ENCODE measurements around the gene OR1F1. TPM values are rescaled to one million over a fixed set of nuclear protein-coding genes. Genes with fewer than 3 reads are reported as not detected.

Gene OR1F1
- total and polyA plus RNA-seq, 2 of the 8 experiments (the other 6 are each of a cell fraction or from before 2014, with no cell fraction given) = 0.52 to 1.2 TPM

DNA sequence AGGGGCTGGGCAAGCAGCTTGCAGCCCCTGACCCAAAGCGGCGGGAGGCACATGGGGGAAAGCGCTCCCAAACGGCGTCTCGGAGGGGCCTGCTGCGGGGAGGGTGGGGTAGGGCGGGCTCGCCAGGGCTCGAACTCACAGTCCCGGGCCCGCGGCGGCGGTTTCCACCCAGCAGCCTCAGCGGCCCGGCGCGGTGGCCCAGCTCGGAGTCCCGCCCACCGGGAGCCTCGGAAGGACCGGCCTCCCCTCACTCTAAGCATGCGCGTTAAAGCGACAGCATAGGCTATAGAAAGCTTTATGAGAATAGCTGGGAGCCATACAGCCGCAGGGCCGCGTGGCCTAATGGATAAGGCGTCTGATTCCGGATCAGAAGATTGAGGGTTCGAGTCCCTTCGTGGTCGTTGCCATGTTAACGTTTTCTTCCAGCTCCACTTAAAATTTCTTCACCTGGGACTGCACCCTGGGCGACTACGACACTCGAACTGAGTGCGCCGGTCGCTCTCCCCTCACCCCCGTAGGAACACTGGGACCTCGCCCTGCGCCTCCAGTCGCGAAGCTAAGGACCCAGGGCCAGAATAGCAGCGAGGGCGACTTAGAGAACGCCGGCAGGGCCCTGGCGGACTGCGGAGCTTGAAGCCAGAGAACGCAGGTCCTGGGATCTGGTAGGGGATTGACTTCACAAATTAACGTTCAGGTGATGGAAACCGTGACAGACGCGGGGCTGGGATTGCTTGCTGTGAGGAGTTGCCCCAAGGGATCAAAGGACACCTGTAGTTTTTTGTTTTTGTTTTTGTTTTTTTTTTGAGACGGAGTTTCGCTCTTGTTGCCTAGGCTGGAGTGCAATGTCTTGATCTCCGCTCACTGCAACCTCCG, 37.4 kb upstream of the OR1F1 start (continued):
- TF ChIP-seq RAD21 (IDR thresholded peaks at IDR 0.05 in 1 of 2, conservative IDR thresholded peaks at IDR 0.05 in 1 of 2; ENCODE audit: low read depth in 2 of 2, low read length in 2 of 2) = no peak
- TF ChIP-seq SP4 (IDR thresholded peaks at IDR 0.05; ENCODE audit: low read length) = no peak
- TF ChIP-seq, protein P1, sequence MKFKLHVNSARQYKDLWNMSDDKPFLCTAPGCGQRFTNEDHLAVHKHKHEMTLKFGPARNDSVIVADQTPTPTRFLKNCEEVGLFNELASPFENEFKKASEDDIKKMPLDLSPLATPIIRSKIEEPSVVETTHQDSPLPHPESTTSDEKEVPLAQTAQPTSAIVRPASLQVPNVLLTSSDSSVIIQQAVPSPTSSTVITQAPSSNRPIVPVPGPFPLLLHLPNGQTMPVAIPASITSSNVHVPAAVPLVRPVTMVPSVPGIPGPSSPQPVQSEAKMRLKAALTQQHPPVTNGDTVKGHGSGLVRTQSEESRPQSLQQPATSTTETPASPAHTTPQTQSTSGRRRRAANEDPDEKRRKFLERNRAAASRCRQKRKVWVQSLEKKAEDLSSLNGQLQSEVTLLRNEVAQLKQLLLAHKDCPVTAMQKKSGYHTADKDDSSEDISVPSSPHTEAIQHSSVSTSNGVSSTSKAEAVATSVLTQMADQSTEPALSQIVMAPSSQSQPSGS (IDR thresholded peaks at IDR 0.05; ENCODE audit: low read length) = peak; percentile 71; the same call in 1 of the 2 replicates
- TF ChIP-seq SIX5 (IDR thresholded peaks at IDR 0.05; ENCODE audit: low read depth, low read length) = no peak
- peak; percentile 79 for TF ChIP-seq CEBPB (IDR thresholded peaks at IDR 0.05; ENCODE audit: low read depth, low read length)
- TF ChIP-seq SP2 (IDR thresholded peaks at IDR 0.05; ENCODE audit: low read length) = no peak
- no peak for TF ChIP-seq BRCA1 (IDR thresholded peaks at IDR 0.05; ENCODE audit: low read depth, low read length)
- TF ChIP-seq, protein P2, sequence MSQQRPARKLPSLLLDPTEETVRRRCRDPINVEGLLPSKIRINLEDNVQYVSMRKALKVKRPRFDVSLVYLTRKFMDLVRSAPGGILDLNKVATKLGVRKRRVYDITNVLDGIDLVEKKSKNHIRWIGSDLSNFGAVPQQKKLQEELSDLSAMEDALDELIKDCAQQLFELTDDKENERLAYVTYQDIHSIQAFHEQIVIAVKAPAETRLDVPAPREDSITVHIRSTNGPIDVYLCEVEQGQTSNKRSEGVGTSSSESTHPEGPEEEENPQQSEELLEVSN (IDR thresholded peaks at IDR 0.05) = 0 out of 2 replicates have a peak, but pooled peaks have one; percentile 5
- peak; percentile 70 for TF ChIP-seq TAF7 (optimal IDR thresholded peaks at IDR 0.05; ENCODE audit: borderline replicate concordance, low read depth, low read length)
- 0 out of 2 replicates have a peak, but pooled peaks have one; percentile 9 for TF ChIP-seq YY1 (IDR thresholded peaks at IDR 0.05; ENCODE audit: low read depth, low read length)
- peak; percentile 100 for TF ChIP-seq TBP (IDR thresholded peaks at IDR 0.05; ENCODE audit: low read depth, low read length)
- 0 out of 4 replicates have a peak, but pooled peaks of 1 of the 2 experiments have one; percentile 10 for TF ChIP-seq HDAC2 (IDR thresholded peaks at IDR 0.05; ENCODE audit: borderline replicate concordance in 1 of 2, low read depth in 2 of 2, low read length in 2 of 2)
- TF ChIP-seq, protein P3, sequence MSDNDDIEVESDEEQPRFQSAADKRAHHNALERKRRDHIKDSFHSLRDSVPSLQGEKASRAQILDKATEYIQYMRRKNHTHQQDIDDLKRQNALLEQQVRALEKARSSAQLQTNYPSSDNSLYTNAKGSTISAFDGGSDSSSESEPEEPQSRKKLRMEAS (IDR thresholded peaks at IDR 0.05) = peak; percentile 48
- peak; percentile 40; the same call in 1 of the 2 replicates for TF ChIP-seq RBBP5 (IDR thresholded peaks at IDR 0.05; ENCODE audit: borderline replicate concordance, low read depth, low read length)
- TF ChIP-seq MAFK (IDR thresholded peaks at IDR 0.05; ENCODE audit: low read depth, low read length) = peak; percentile 83; the same call in 1 of the 2 replicates
- no peak for TF ChIP-seq CHD2 (IDR thresholded peaks at IDR 0.05; ENCODE audit: low read length)
- no peak for TF ChIP-seq GTF2F1 (IDR thresholded peaks at IDR 0.05; ENCODE audit: borderline replicate concordance, low read depth, low read length)
- no peak for TF ChIP-seq SRF (IDR thresholded peaks at IDR 0.05; ENCODE audit: low read depth, low read length)
- TF ChIP-seq CREB1 (IDR thresholded peaks at IDR 0.05) = peak; percentile 67; the same call in 1 of the 2 replicates
- no peak for TF ChIP-seq EP300 (IDR thresholded peaks at IDR 0.05; ENCODE audit: borderline replicate concordance in 1 of 2, low read depth in 2 of 2, low read length in 2 of 2)
- TF ChIP-seq TCF12 (IDR thresholded peaks at IDR 0.05; ENCODE audit: low read depth, low read length) = no peak
